ENCODE data around the gene VOPP1. TPM values are rescaled to one million over a fixed set of nuclear protein-coding genes. Genes with fewer than 3 reads are reported as not detected.

Gene VOPP1
- total RNA-seq, 4 donors from 2014 or later = 15.1 to 29.8 (median 22.9) TPM

DNA sequence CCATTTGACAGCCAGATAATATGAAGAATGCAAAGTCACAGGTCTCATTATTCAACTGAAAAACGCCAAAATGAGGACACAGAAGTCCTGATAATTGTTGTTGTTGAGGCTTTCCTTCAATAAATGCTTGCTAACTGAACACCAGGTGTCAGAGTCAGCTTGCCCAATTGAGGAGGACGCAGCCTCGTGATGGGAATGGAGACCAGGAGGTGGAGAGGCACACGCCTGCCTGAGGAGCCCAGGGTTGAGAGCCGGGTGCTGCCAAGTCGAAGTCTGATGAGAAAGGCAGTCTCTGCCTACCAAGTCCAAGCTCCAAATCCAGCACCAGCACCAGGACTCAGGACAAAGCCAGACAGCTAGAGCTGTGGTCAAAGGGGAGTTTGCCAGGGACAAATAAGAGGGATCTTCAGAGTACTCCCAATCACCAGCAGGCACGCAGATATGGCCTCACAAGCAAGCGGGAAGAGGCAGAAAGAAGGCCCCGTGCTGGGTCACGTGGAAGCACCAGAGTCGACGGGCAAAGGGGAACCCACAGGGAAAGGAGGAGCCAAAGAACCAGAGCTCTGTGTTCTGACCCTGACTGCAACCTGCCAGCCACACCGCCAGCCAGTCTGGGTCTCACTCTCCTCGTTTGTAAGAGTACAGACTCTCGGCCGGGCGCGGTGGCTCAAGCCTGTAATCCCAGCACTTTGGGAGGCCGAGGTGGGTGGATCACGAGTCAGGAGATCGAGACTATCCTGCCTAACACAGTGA lies 47.6 kb downstream of the VOPP1 start:
- no peak for DNase-seq (ENCODE audit: low spot score in 2 of 2)
- TF ChIP-seq POLR2A (IDR thresholded peaks at IDR 0.05) = no peak
- TF ChIP-seq, protein P1, sequence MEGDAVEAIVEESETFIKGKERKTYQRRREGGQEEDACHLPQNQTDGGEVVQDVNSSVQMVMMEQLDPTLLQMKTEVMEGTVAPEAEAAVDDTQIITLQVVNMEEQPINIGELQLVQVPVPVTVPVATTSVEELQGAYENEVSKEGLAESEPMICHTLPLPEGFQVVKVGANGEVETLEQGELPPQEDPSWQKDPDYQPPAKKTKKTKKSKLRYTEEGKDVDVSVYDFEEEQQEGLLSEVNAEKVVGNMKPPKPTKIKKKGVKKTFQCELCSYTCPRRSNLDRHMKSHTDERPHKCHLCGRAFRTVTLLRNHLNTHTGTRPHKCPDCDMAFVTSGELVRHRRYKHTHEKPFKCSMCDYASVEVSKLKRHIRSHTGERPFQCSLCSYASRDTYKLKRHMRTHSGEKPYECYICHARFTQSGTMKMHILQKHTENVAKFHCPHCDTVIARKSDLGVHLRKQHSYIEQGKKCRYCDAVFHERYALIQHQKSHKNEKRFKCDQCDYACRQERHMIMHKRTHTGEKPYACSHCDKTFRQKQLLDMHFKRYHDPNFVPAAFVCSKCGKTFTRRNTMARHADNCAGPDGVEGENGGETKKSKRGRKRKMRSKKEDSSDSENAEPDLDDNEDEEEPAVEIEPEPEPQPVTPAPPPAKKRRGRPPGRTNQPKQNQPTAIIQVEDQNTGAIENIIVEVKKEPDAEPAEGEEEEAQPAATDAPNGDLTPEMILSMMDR (IDR thresholded peaks at IDR 0.05) = no peak
- 85 to 92% methylated on average over 21 of the region's 21 CpGs for WGBS, 2 donors
- no peak overlapping the region for H3K4me3 ChIP-seq (ENCODE audit: low read depth, poor library complexity, severe bottlenecking)
- intact Hi-C loops (cut with DNase I; ENCODE audit: low total_unique reads) = no loop called here

DNA sequence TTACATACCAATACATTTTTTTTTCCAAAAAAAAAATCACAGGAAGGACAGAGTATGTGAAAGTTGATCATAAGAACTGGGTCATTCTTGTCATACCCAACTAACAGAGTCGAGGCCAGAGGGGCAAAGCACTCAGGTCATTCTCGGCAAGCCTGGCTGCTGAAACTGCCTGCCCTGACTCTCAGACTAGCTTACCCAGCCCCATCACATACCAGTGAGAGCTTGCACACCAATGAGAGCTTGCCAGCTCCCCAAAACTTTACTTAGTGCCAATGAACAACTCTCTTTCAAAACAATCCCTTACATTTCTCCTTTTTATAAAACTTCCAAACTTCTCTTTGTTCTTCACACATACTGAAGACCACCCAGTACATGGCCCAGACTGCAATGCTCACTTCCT lies 48.9 kb downstream of the VOPP1 start:
- intact Hi-C loops (cut with DNase I; ENCODE audit: low total_unique reads) = no loop called here
- TF ChIP-seq, protein P1 (IDR thresholded peaks at IDR 0.05) = no peak
- TF ChIP-seq POLR2A (IDR thresholded peaks at IDR 0.05) = no peak
- no peak overlapping the region for H3K4me3 ChIP-seq (ENCODE audit: low read depth, poor library complexity, severe bottlenecking)
- no peak for DNase-seq (ENCODE audit: low spot score in 2 of 2)
- 60 to 73% methylated on average over 2 of the region's 2 CpGs for WGBS, 2 donors

DNA sequence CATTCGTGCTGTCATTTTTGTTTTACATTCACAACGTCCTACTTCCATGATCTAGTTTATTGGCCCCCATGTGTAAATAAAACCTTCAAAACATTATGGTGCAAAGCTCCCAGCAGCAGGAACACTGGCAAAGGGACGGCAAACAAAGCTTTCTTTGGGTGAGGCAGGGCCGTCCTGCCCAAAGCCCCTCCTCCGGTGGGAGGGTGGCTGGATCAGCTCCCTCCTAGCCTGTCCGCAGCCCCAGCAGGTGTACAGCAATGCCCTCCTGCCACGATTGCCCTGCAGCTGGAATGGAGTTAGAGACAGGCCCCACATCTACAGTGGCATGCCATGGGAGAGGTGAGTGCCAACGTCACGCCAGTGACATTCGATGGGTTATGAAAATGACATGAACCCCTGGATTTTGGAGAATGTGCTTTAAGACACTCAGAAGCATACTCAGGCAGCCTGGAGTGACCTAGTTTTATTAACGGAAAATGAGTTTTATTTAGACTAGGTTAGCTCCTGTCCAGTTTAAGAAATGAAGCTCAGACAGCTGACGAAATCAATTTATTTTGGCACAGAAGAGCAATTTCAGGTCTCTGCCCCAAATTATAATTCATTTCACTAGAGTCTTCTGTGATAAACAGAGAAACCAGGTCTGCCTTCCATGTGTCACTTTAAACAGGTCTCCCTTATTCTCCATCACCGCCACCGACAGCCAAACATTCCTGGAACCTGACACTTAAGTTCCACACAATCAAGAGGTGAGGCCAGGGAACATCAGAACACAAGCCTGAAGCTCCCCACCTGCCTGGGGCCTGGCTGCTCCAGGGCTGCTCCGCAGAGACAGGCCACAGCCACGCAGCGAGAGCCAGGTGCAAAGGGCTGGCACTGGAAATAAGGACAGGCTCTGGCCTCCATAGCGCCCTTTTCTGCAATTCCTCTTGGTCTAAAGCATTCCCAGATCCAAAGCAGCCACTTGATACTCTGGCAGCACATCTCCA lies 50.1 kb downstream of the VOPP1 start:
- intact Hi-C loops (cut with DNase I; ENCODE audit: low total_unique reads) = no loop called here
- WGBS, 2 donors = 91 to 92% methylated on average over 18 of the region's 18 CpGs
- no peak for DNase-seq (ENCODE audit: low spot score in 2 of 2)
- no peak for TF ChIP-seq POLR2A (IDR thresholded peaks at IDR 0.05)
- TF ChIP-seq, protein P1 (IDR thresholded peaks at IDR 0.05) = no peak
- H3K4me3 ChIP-seq (ENCODE audit: low read depth, poor library complexity, severe bottlenecking) = no peak overlapping the region

DNA sequence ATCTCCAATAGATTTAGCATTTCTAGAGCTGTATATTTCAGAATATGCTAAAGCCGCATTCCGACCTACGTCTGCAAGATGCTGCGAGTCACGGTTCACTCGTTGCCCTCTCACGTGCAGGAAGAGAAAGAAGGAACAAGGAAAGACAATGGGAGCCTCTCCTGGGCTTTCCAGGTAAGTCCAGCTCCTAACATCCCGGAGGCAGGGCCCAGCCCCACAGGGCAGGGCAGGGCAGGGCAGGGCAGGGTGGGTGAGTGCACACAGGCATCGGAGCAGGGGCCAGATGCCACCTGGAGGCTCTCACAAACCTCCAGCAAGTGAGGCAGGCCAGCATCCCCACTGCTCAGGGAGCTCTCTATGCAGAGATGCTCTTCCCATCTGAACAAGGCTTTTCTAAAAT lies 50.8 kb downstream of the VOPP1 start:
- no peak for TF ChIP-seq POLR2A (IDR thresholded peaks at IDR 0.05)
- TF ChIP-seq, protein P1 (IDR thresholded peaks at IDR 0.05) = no peak
- intact Hi-C loops (cut with DNase I; ENCODE audit: low total_unique reads) = no loop called here
- DNase-seq (ENCODE audit: low spot score in 2 of 2) = no peak
- WGBS, 2 donors = 79 to 84% methylated on average over 9 of the region's 9 CpGs
- H3K4me3 ChIP-seq (ENCODE audit: low read depth, poor library complexity, severe bottlenecking) = no peak overlapping the region

DNA sequence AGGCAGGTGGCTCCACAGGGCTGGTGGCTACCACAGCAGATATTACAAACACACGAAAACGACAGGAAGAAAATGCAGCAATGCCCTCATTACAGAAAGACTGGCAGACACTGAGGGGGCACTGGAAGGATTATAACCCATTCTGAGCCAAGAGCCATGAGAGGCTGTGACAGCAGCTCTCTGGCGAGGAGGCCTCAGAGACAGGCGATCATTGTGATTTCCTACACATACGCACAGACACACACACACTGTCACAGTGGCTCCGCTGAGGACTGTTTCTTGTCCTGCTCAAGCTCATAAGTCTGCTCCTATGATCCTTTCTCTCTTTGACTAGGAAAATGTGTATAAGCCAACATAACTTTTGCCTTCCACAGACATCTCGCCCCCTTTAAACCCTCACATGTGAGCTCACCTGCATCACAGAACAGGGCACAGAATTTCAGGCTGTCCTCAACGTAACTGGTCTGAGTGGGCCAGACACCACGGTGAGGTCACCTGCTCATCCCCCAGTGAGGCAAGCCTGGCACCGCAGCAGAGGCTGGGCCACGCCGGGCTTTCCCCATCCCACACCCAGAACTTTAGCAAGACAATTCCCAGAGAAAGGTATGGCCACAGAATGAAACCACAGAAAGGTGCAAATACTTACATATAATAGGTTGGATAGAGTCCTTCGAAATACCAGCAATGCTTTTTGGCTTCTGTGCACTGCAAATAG lies 51.7 kb downstream of the VOPP1 start:
- WGBS, 2 donors = 90 to 94% methylated on average over 13 of the region's 13 CpGs
- intact Hi-C loops (cut with DNase I; ENCODE audit: low total_unique reads) = no loop called here

More for the DNA sequence above, 51.7 kb downstream of the VOPP1 start:
- no peak for DNase-seq (ENCODE audit: low spot score in 2 of 2)
- TF ChIP-seq, protein P1 (IDR thresholded peaks at IDR 0.05) = no peak
- no peak overlapping the region for H3K4me3 ChIP-seq (ENCODE audit: low read depth, poor library complexity, severe bottlenecking)
